HG03060 (cell line): ENCODE measurements around the gene DLL4.

Experiments
- ATAC-seq: cut with Tn5 transposase; IDR thresholded peaks from one replicate; pipeline ENCODE4 v1.9.1; 2021; ENCODE audit warnings: low read depth, moderate number of reproducible peaks; ENCODE audit not compliant: unreplicated experiment

The DLL4 gene

GRCh38 chr15:40906091-40906990 is 22.8 kb upstream of the DLL4 start:
- ATAC-seq: no peak

GRCh38 chr15:40906991-40907802 is 21.9 kb upstream of the DLL4 start:
- ATAC-seq: no peak

GRCh38 chr15:40908095-40908494 is 21.0 kb upstream of the DLL4 start:
- ATAC-seq: no peak

GRCh38 chr15:40909662-40910630 is 19.2 kb upstream of the DLL4 start:
- ATAC-seq: no peak

- ATAC-seq: no peak
These were observed 18.0 kb upstream of the DLL4 start for GRCh38 chr15:40911141-40911540.

GRCh38 chr15:40911693-40912092 is 17.4 kb upstream of the DLL4 start:
- ATAC-seq: no peak

GRCh38 chr15:40912478-40912877 is 16.7 kb upstream of the DLL4 start:
- no peak for ATAC-seq

- no peak for ATAC-seq
These were observed 15.1 kb upstream of the DLL4 start for GRCh38 chr15:40914013-40914412.

- no peak for ATAC-seq
These were observed 14.7 kb upstream of the DLL4 start for GRCh38 chr15:40914486-40914885.

GRCh38 chr15:40915116-40915661 is 14.0 kb upstream of the DLL4 start:
- no peak for ATAC-seq

GRCh38 chr15:40915679-40916078 is 13.5 kb upstream of the DLL4 start:
- ATAC-seq: no peak

- ATAC-seq: no peak
These were observed 11.6 kb upstream of the DLL4 start for GRCh38 chr15:40917585-40917984.

- ATAC-seq: no peak
These were observed 10.9 kb upstream of the DLL4 start for GRCh38 chr15:40918146-40918798.

- ATAC-seq: no peak
These were observed 10.2 kb upstream of the DLL4 start for GRCh38 chr15:40918799-40919392.

- no peak for ATAC-seq
These were observed 7.1 kb upstream of the DLL4 start for GRCh38 chr15:40921949-40922607.

GRCh38 chr15:40922608-40923005 is 6.5 kb upstream of the DLL4 start:
- ATAC-seq: no peak

GRCh38 chr15:40923551-40923950 is 5.6 kb upstream of the DLL4 start:
- no peak for ATAC-seq

GRCh38 chr15:40925495-40925862 is 3.7 kb upstream of the DLL4 start:
- no peak for ATAC-seq
